ENCODE measurements around the gene TBC1D24. TPM values are rescaled to one million over a fixed set of nuclear protein-coding genes. Genes with fewer than 3 reads are reported as not detected.

The TBC1D24 gene
- polyA plus RNA-seq, 3 donors = 0.76 to 5.9 (median 2.1) TPM

GRCh38 chr16:2513405-2514332 is 38.7 kb downstream of the TBC1D24 start, which contains the start of gene ATP6V0C:
Gene ATP6V0C, plus strand, starts transcription at chr16:2513952. Its CDS starts 152 bp downstream, at chr16:2514104.
- Histone ChIP-seq H3K9ac (ENCODE audit: insufficient read depth, low read length, poor library complexity, severe bottlenecking) (peak within 1 kb of the TSS; percentile 98), H3K79me2 (ENCODE audit: insufficient read depth, low read length) (peaks cover 77% of the 10 kb centered on the region), H3K4me3 (replicated peaks in 1 of 3; ENCODE audit: low read depth in 2 of 3, low read length in 3 of 3) (peak within 1 kb of the TSS; percentile 73 to 100 (median 92)), H3K27me3 (ENCODE audit: control insufficient read depth in 2 of 2, insufficient read depth in 2 of 2, low read length in 2 of 2) (no peaks in the 10 kb centered on the region), H3K4me2 (replicated peaks; ENCODE audit: extremely low read depth, low read length, poor library complexity, severe bottlenecking) (peak within 1 kb of the TSS; percentile 99), H4K20me1 (ENCODE audit: insufficient read depth, low read length) (peaks cover 42% of the 10 kb centered on the region), H3K4me1 (ENCODE audit: control insufficient read depth in 1 of 2, insufficient read depth in 2 of 2, low read length in 2 of 2) (peaks cover 73 to 86% of the 10 kb centered on the region in 2 donors), H2AFZ (ENCODE audit: insufficient read depth, low read depth, low read length, poor library complexity, severe bottlenecking) (peak within 1 kb of the TSS; percentile 81), H3K36me3 (replicated peaks in 1 of 2; ENCODE audit: control insufficient read depth in 1 of 2, insufficient read depth in 2 of 2, low read length in 2 of 2) (peaks cover 0 to 4% of the 10 kb centered on the region in 2 donors), H3K9me3 (replicated peaks in 1 of 2; ENCODE audit: control insufficient read depth in 1 of 2, insufficient read depth in 1 of 2, low read length in 2 of 2) (no peaks in the 10 kb centered on the region), H3K27ac (ENCODE audit: low read depth in 1 of 2, low read length in 2 of 2) (peak within 1 kb of the TSS; percentile 96)
- WGBS (ENCODE audit: insufficient coverage) = under 1% methylated on average over 121 of the region's 122 CpGs
- DNase-seq = peak; percentile 86 to 88 (median 87)
- Mint-ChIP-seq H3K27me3 (ENCODE audit: low read depth in 3 of 3) (peaks cover 2 to 6% (median 6%) of the 10 kb centered on the region in 3 donors), H3K27ac (peak within 1 kb of the TSS; percentile 99 to 100 (median 99)), H3K36me3 (peaks cover 26 to 33% of the 10 kb centered on the region in 2 donors), H3K4me1 (peaks cover 82% of the 10 kb centered on the region), H3K9me3 (peaks cover 0 to 9% (median 0%) of the 10 kb centered on the region in 7 donors), H3K4me3 (peak within 1 kb of the TSS; percentile 98 to 99)
- no peak for TF ChIP-seq CTCF (IDR thresholded peaks at IDR 0.05)
- intact Hi-C loops (cut with micrococcal nuclease) = no loop called here

- Histone ChIP-seq H4K20me1 (ENCODE audit: insufficient read depth, low read length) (peaks cover 51% of the 10 kb centered on the region), H3K9ac (ENCODE audit: insufficient read depth, low read length, poor library complexity, severe bottlenecking) (peak overlapping the region; percentile 98), H3K27ac (ENCODE audit: low read depth in 1 of 2, low read length in 2 of 2) (peak overlapping the region; percentile 96), H3K4me1 (ENCODE audit: control insufficient read depth in 1 of 2, insufficient read depth in 2 of 2, low read length in 2 of 2) (peaks cover 73 to 86% of the 10 kb centered on the region in 2 donors), H3K79me2 (ENCODE audit: insufficient read depth, low read length) (peaks cover 77% of the 10 kb centered on the region), H3K36me3 (replicated peaks in 1 of 2; ENCODE audit: control insufficient read depth in 1 of 2, insufficient read depth in 2 of 2, low read length in 2 of 2) (peaks cover 6 to 13% of the 10 kb centered on the region in 2 donors), H2AFZ (ENCODE audit: insufficient read depth, low read depth, low read length, poor library complexity, severe bottlenecking) (no peak overlapping the region), H3K27me3 (ENCODE audit: control insufficient read depth in 2 of 2, insufficient read depth in 2 of 2, low read length in 2 of 2) (no peaks in the 10 kb centered on the region), H3K4me3 (replicated peaks in 1 of 3; ENCODE audit: low read depth in 2 of 3, low read length in 3 of 3) (peak overlapping the region; percentile 73 to 100 (median 92)), H3K9me3 (replicated peaks in 1 of 2; ENCODE audit: control insufficient read depth in 1 of 2, insufficient read depth in 1 of 2, low read length in 2 of 2) (no peaks in the 10 kb centered on the region), H3K4me2 (replicated peaks; ENCODE audit: extremely low read depth, low read length, poor library complexity, severe bottlenecking) (peak overlapping the region; percentile 99)
- Mint-ChIP-seq H3K27ac (peak overlapping the region; percentile 99 to 100 (median 99)), H3K27me3 (ENCODE audit: low read depth in 3 of 3) (peaks cover 2 to 6% (median 6%) of the 10 kb centered on the region in 3 donors), H3K9me3 (peaks cover 0 to 9% (median 0%) of the 10 kb centered on the region in 7 donors), H3K36me3 (peaks cover 30 to 41% of the 10 kb centered on the region in 2 donors), H3K4me1 (peaks cover 82% of the 10 kb centered on the region), H3K4me3 (peak overlapping the region; percentile 98 to 99)
- DNase-seq = peak in 2 of 3 donors; percentile 16 to 47
- TF ChIP-seq CTCF (IDR thresholded peaks at IDR 0.05) = no peak
- 0% methylated on average over 47 of the region's 63 CpGs for WGBS (ENCODE audit: insufficient coverage)
- intact Hi-C loops (cut with micrococcal nuclease) = no loop called here
Measured at GRCh38 chr16:2514333-2515179, 39.6 kb downstream of the TBC1D24 start.
